Brain microvascular endothelial cell (primary cell): Measurements from ENCODE around the gene GPS2.

Experiments
- DNase-seq: peaks from one replicate; pipeline ENCODE4 v3.0.0-alpha.2; 2020
- H3K27ac ChIP-seq: fragments of 250-450 bp; sonication (Bioruptor Pico); 2 replicates; pipeline ENCODE4 v1.5.1; 2020; ENCODE audit warnings: mild to moderate bottlenecking, moderate library complexity
- H3K27me3 ChIP-seq: fragments of 250-450 bp; sonication (Bioruptor Pico); replicated peaks from 2 replicates; pipeline ENCODE4 v1.5.1; 2020; ENCODE audit warnings: mild to moderate bottlenecking
- H3K36me3 ChIP-seq: fragments of 250-450 bp; sonication (Bioruptor Pico); replicated peaks from 2 replicates; pipeline ENCODE4 v1.5.1; 2020; ENCODE audit warnings: mild to moderate bottlenecking
- H3K4me3 ChIP-seq: 2 replicates; pipeline ENCODE4 v1.5.1; 2011; ENCODE audit warnings: low read depth, mild to moderate bottlenecking, control low read depth, low read length, moderate library complexity
- in situ Hi-C: cut with HindIII; loops from 2 replicates; pipeline ENCODE4 v1.10.0; 2017; ENCODE audit warnings: low sequenced_read_pairs, low pct_ligation_motif_present
- TF ChIP-seq, protein P1 (sequence below): IDR thresholded peaks from 2 replicates; pipeline ENCODE4 v1.5.1; 2011; ENCODE audit warnings: low read depth, mild to moderate bottlenecking, moderate library complexity, low read length, control low read depth, inconsistent platforms; ENCODE audit errors: missing control alignments

Gene GPS2

DNA sequence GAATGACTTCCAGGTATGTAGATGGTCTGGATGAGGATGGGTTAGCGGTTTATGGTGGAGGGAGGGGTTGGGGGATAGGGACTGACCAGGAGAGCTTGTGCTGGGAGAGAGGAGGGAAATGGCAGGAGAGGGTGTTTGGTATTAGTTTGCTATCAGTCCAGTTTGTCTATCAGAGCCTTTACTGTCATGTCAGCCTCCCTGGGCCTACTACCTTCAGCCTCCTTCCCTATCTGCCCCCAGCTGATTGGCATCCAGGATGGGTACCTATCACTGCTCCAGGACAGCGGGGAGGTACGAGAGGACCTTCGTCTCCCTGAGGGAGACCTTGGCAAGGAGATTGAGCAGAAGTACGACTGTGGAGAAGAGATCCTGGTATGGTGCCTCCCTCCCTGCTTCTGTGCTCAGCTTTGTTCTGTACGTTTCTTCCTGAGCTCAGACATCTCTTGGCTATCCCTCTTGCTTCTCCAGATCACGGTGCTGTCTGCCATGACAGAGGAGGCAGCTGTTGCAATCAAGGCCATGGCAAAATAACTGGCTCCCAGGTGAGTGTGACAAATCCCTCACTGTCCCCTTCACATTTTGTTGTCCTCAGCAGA is 4.0 kb downstream of the GPS2 start:
- Histone ChIP-seq H3K4me3 (no peak overlapping the region), H3K36me3 (peaks cover 58% of the 10 kb centered on the region), H3K27ac (no peak overlapping the region), H3K27me3 (no peaks in the 10 kb centered on the region)
- TF ChIP-seq, protein P1, sequence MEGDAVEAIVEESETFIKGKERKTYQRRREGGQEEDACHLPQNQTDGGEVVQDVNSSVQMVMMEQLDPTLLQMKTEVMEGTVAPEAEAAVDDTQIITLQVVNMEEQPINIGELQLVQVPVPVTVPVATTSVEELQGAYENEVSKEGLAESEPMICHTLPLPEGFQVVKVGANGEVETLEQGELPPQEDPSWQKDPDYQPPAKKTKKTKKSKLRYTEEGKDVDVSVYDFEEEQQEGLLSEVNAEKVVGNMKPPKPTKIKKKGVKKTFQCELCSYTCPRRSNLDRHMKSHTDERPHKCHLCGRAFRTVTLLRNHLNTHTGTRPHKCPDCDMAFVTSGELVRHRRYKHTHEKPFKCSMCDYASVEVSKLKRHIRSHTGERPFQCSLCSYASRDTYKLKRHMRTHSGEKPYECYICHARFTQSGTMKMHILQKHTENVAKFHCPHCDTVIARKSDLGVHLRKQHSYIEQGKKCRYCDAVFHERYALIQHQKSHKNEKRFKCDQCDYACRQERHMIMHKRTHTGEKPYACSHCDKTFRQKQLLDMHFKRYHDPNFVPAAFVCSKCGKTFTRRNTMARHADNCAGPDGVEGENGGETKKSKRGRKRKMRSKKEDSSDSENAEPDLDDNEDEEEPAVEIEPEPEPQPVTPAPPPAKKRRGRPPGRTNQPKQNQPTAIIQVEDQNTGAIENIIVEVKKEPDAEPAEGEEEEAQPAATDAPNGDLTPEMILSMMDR, result no peak
- no peak for DNase-seq
- in situ Hi-C loops, result no loop called here

GRCh38 chr17:7309628-7310027 is 5.5 kb downstream of the GPS2 start:
- no peak overlapping the region for H3K27ac ChIP-seq
- in situ Hi-C loops, result no loop called here
- H3K36me3 ChIP-seq, result peaks cover 55% of the 10 kb centered on the region
- no peak for DNase-seq
- H3K27me3 ChIP-seq, result no peaks in the 10 kb centered on the region
- H3K4me3 ChIP-seq, result peak overlapping the region; percentile 96
- TF ChIP-seq, protein P1, result no peak

DNA sequence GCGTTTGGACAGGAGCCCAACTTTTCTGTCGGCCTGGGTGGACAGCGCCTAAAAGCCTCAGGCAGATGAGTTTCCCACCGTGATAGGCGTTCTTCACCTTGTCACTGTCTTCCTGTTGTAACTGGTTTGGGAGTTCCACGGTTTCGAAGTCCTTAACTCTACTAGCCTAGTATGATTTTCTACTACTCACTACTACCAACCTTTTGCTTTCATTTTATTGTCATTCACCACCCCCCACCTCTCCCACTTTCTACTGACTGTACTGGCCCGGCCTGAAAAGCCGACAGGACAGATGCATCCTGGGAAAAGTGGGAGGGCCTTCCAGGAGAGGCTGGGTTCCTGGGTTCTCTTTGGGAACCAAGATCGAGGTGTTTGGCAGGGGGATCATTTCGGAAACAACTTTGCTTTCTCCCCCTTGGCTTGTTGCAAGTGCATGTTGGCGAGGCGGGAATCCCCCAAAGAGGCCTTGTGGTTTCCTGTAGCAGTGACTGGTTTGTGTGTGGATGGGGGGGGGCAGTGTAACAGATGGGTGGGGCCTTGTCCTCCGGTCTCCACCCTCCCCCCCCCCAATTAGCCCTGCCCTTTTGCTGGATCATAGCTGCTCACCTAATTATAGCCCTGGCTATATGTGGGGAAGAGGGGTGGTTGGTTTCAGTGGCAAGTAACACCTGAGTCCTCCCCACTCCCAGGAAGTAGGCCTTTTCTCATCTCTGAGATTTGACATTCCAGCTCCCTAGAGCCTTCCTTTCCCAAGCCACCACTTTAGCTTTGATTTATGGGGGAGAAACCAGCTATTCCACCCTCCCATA is 6.3 kb downstream of the GPS2 start:
- H3K4me3 ChIP-seq, result peak overlapping the region; percentile 96
- TF ChIP-seq, protein P1, result no peak
- DNase-seq, result peak; percentile 82
- in situ Hi-C loops, result no loop called here
- peaks cover 51% of the 10 kb centered on the region for H3K36me3 ChIP-seq
- H3K27me3 ChIP-seq, result no peaks in the 10 kb centered on the region
- peak overlapping the region; percentile 99 for H3K27ac ChIP-seq

DNA sequence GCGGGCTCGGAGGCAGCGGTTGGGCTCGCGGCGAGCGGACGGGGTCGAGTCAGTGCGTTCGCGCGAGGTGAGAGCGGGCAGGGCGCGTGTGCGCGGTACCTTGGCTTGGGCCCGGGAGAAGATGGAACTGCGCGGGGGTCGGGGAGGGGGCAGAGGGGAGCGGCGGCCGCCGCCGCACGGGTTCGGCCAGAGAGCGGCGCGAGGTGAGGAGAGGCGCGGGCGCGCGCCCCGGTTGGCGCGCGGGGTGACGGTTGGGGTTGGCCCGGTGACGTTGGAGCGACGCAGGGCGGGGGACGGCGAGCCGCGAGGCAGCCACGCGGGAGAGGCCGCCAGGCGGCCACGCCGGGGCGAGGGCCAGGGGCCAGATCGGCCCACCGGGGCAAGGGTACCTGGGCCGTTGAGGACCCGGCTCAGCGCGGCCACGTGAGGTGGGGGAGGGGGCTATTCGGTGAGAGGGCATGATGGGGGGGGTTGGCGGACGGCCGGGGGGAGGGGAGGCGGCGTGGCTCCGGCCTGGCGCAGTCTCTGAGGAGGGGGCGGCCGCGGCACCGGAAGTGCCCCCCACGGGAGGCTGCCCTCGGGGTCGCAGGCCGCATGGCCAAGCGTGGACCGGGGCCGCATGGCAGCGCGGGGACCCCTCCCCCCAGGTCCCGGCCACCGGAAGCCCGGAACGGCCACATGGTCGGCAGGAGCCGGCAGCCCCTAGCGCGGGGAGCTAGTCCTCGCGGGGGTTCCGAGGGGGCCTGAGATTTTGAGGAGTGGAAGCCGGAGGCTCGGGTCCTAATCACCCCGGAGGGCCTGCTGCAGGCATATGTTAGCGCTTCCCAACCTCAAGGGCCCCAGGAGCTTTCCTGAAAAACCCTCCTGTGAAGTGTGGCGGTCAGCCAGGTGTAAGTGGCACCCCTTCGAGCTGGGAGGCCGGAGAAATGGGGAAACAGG is 7.2 kb downstream of the GPS2 start:
- DNase-seq, result no peak
- Histone ChIP-seq H3K27ac (peak overlapping the region; percentile 99), H3K4me3 (peak overlapping the region; percentile 96), H3K27me3 (no peaks in the 10 kb centered on the region), H3K36me3 (peaks cover 42% of the 10 kb centered on the region)
- in situ Hi-C loops, result no loop called here
- TF ChIP-seq, protein P1, result no peak

GRCh38 chr17:7306911-7307685 is 8.1 kb downstream of the GPS2 start, which contains the start of gene EIF5A:
TSS of gene EIF5A (plus strand) at chr17:7307628. CDS start at chr17:7309636, 2,008 bp downstream.
- Histone ChIP-seq H3K36me3 (peaks cover 34% of the 10 kb centered on the region), H3K27me3 (no peaks in the 10 kb centered on the region), H3K4me3 (peak within 1 kb of the TSS; percentile 96)

More at GRCh38 chr17:7306911-7307685, 8.1 kb downstream of the GPS2 start, which contains the start of gene EIF5A:
- H3K27ac ChIP-seq, result peak within 1 kb of the TSS; percentile 99
- TF ChIP-seq, protein P1, result no peak
- DNase-seq, result peak; percentile 100
- in situ Hi-C loops, result no loop called here
